Right atrium auricular region (tissue), 2 donors: Measurements from ENCODE around the gene NPRL2. TPM values are rescaled to one million over a fixed set of nuclear protein-coding genes. Genes with fewer than 3 reads are reported as not detected.

Experiments
- DNase-seq: peaks from one replicate; pipeline ENCODE4 v3.0.0-alpha.2; 2019; ENCODE audit warnings: low spot score
- H3K27ac ChIP-seq, 2 donors: fragments of 200-600 bp; sonication (generic); 1 replicate in 1 of 2; 2 replicates in 1 of 2; pipeline ENCODE4 v1.5.1; 2016 to 2019
- H3K27me3 ChIP-seq, 2 donors: fragments of 200-600 bp; sonication (generic); one replicate each; pipeline versions ENCODE4 v1.5.1 to v1.6.0; 2017 to 2019
- H3K36me3 ChIP-seq: fragments of 200-600 bp; sonication (generic); one replicate; pipeline ENCODE4 v1.5.1; 2016
- H3K4me1 ChIP-seq, 2 donors: fragments of 200-600 bp; sonication (generic); one replicate each; pipeline versions ENCODE4 v1.5.1 to v1.6.0; 2017 to 2019
- H3K4me3 ChIP-seq, 2 donors: fragments of 200-600 bp; sonication (generic); 1 replicate in 1 of 2; 2 replicates in 1 of 2; pipeline ENCODE4 v1.5.1; 2017 to 2019; ENCODE audit warnings: mild to moderate bottlenecking in 1 of 2, moderate library complexity in 1 of 2
- H3K9me3 ChIP-seq, 2 donors: fragments of 200-600 bp; sonication (generic); one replicate each; pipeline ENCODE4 v1.5.1; 2019
- CTCF ChIP-seq, 2 donors: fragments of 200-600 bp; sonication (generic); IDR thresholded peaks; one replicate each; pipeline ENCODE4 v1.5.1; 2019; ENCODE audit warnings: antibody characterized with exemption in 2 of 2
- total RNA-seq, 2 donors: library from RNA; depleted of rRNA; stranded (reverse); fragments of >200 nt; gene quantifications; one replicate each; pipeline ENCODE4 v1.1.0, GENCODE V29; 2016

Gene NPRL2
- total RNA-seq, 2 donors from 2014 or later = 12.5 to 20.3 TPM

GRCh38 chr3:50339485-50340146, 11.0 kb downstream of the NPRL2 start:
- Histone ChIP-seq H3K36me3 (no peaks in the 10 kb centered on the region), H3K27ac (peak overlapping the region; percentile 99), H3K4me3 (peak overlapping the region; percentile 52 to 57), H3K9me3 (no peaks in the 10 kb centered on the region), H3K27me3 (no peaks in the 10 kb centered on the region), H3K4me1 (peaks cover 0 to 60% of the 10 kb centered on the region in 2 donors)
- DNase-seq = no peak
- no peak for TF ChIP-seq CTCF (IDR thresholded peaks at IDR 0.05)

- Histone ChIP-seq H3K27me3 (no peaks in the 10 kb centered on the region), H3K36me3 (no peaks in the 10 kb centered on the region), H3K4me3 (peak overlapping the region in 1 of 2 donors; percentile 90), H3K27ac (peak overlapping the region; percentile 99), H3K4me1 (peaks cover 0 to 67% of the 10 kb centered on the region in 2 donors), H3K9me3 (no peaks in the 10 kb centered on the region)
- no peak for TF ChIP-seq CTCF (IDR thresholded peaks at IDR 0.05)
- no peak for DNase-seq
These were observed 11.6 kb downstream of the NPRL2 start for GRCh38 chr3:50338965-50339364.

GRCh38 chr3:50337175-50337861, 13.3 kb downstream of the NPRL2 start:
- peaks cover 0 to 83% of the 10 kb centered on the region in 2 donors for H3K4me1 ChIP-seq
- no peaks in the 10 kb centered on the region for H3K9me3 ChIP-seq
- no peaks in the 10 kb centered on the region for H3K27me3 ChIP-seq
- peak overlapping the region; percentile 99 for H3K27ac ChIP-seq
- DNase-seq = peak; percentile 100
- H3K4me3 ChIP-seq = peak overlapping the region; percentile 63 to 90
- peaks cover 7% of the 10 kb centered on the region for H3K36me3 ChIP-seq
- no peak for TF ChIP-seq CTCF (IDR thresholded peaks at IDR 0.05)

- H3K9me3 ChIP-seq = no peaks in the 10 kb centered on the region
- DNase-seq = no peak
- H3K4me1 ChIP-seq = peaks cover 0 to 87% of the 10 kb centered on the region in 2 donors
- H3K36me3 ChIP-seq = peaks cover 15% of the 10 kb centered on the region
- TF ChIP-seq CTCF (IDR thresholded peaks at IDR 0.05) = no peak
- peak overlapping the region; percentile 63 to 90 for H3K4me3 ChIP-seq
- no peaks in the 10 kb centered on the region for H3K27me3 ChIP-seq
- peak overlapping the region; percentile 99 for H3K27ac ChIP-seq
These were observed 14.0 kb downstream of the NPRL2 start for GRCh38 chr3:50336452-50337174.

GRCh38 chr3:50334339-50335075, 16.1 kb downstream of the NPRL2 start:
- DNase-seq = no peak
- Histone ChIP-seq H3K36me3 (peaks cover 36% of the 10 kb centered on the region), H3K4me3 (peak overlapping the region in 1 of 2 donors; percentile 90), H3K9me3 (no peaks in the 10 kb centered on the region), H3K27ac (peak overlapping the region; percentile 99), H3K27me3 (no peaks in the 10 kb centered on the region), H3K4me1 (peaks cover 0 to 67% of the 10 kb centered on the region in 2 donors)
- TF ChIP-seq CTCF (IDR thresholded peaks at IDR 0.05) = no peak
